ENCODE results near the gene ERN1. TPM values are rescaled to one million over a fixed set of nuclear protein-coding genes. Genes with fewer than 3 reads are reported as not detected.
A peak's percentile ranks its signal among the peaks of the same experiment; 100 is the strongest.

Gene ERN1
- total and polyA plus RNA-seq, 10 donors = 3.1 to 65.4 (median 44.1) TPM

- Histone ChIP-seq H3K27ac (peak overlapping the region; percentile 71 to 98 (median 96)), H3K36me3 (peaks cover 0 to 6% (median 0%) of the 10 kb centered on the region in 6 donors), H3K4me3 (peak overlapping the region in 5 of 8 donors; percentile 3 to 77 (median 16)), H3K4me1 (peaks cover 41 to 100% (median 80%) of the 10 kb centered on the region in 6 donors), H3K9me3 (no peaks in the 10 kb centered on the region), H3K27me3 (replicated peaks in 1 of 7) (no peaks in the 10 kb centered on the region)
- TF ChIP-seq POLR2A (IDR thresholded peaks at IDR 0.05) = no peak
- no peak for TF ChIP-seq POLR2AphosphoS5 (IDR thresholded peaks at IDR 0.05)
- no peak for TF ChIP-seq CTCF (IDR thresholded peaks at IDR 0.05 in 8 of 11, conservative IDR thresholded peaks at IDR 0.05 in 3 of 11)
- DNase-seq = no peak
- intact Hi-C loops (cut with DNase I; ENCODE audit: low total_unique reads) = no loop called here
- 15 to 38% (median 23%) methylated on average over 3 of the region's 3 CpGs for WGBS, 5 donors
These were observed 113.0 kb downstream of the ERN1 start for GRCh38 chr17:64016974-64017373.

DNA sequence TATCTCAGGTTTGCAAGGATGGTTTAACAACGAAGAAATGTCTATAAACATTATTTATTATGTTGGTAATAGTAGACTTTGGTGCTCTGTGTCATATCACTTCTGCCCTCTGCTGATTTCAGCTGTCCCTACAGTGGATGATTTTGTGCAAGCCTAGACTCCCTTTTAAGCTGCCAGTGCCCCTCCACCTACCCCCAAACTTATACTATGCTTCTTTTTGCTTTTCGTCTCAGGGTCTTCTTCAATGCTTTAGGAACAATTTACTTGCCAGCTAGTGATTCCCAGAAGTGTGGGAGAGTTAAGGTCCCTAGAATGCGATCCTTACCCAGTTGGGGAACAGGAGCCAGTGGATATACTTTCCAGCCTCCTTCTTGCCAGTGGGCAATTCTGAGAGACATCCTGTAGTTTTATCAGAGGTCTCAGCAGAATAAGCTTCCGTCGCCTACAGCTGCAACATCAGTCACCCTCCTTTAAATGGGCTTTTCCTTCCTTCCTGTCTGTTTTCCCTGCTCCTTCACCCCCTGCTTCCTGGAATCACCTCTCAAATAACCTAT is 113.6 kb downstream of the ERN1 start:
- H3K27me3 ChIP-seq (replicated peaks in 1 of 7) = no peaks in the 10 kb centered on the region
- H3K27ac ChIP-seq = peak overlapping the region; percentile 71 to 98 (median 96)
- intact Hi-C loops (cut with DNase I; ENCODE audit: low total_unique reads) = no loop called here
- TF ChIP-seq CTCF (IDR thresholded peaks at IDR 0.05 in 8 of 11, conservative IDR thresholded peaks at IDR 0.05 in 3 of 11) = peak in 4 of 11 experiments; percentile 22 to 28 (median 23)
- TF ChIP-seq POLR2A (IDR thresholded peaks at IDR 0.05) = no peak
- TF ChIP-seq POLR2AphosphoS5 (IDR thresholded peaks at IDR 0.05) = peak in 1 of 3 donors; percentile 83
- H3K9me3 ChIP-seq = no peaks in the 10 kb centered on the region
- 15 to 26% (median 17%) methylated on average over 5 of the region's 5 CpGs for WGBS, 5 donors
- DNase-seq = no peak
- peaks cover 0 to 13% (median 0%) of the 10 kb centered on the region in 6 donors for H3K36me3 ChIP-seq
- H3K4me1 ChIP-seq = peaks cover 35 to 100% (median 77%) of the 10 kb centered on the region in 6 donors
- H3K4me3 ChIP-seq = peak overlapping the region in 6 of 8 donors; percentile 3 to 77 (median 15)

GRCh38 chr17:64015447-64015846 is 114.5 kb downstream of the ERN1 start:
- WGBS, 5 donors = 78 to 88% (median 87%) methylated on average over 6 of the region's 6 CpGs
- TF ChIP-seq CTCF (IDR thresholded peaks at IDR 0.05 in 8 of 11, conservative IDR thresholded peaks at IDR 0.05 in 3 of 11) (no peak), POLR2AphosphoS5 (IDR thresholded peaks at IDR 0.05) (no peak), POLR2A (IDR thresholded peaks at IDR 0.05) (no peak)
- peak overlapping the region; percentile 71 to 98 (median 96) for H3K27ac ChIP-seq
- H3K4me1 ChIP-seq = peaks cover 30 to 100% (median 78%) of the 10 kb centered on the region in 6 donors
- intact Hi-C loops (cut with DNase I; ENCODE audit: low total_unique reads) = no loop called here
- no peak for DNase-seq
- peak overlapping the region in 2 of 8 donors; percentile 53 to 77 for H3K4me3 ChIP-seq
- H3K36me3 ChIP-seq = peaks cover 0 to 18% (median 0%) of the 10 kb centered on the region in 6 donors
- H3K9me3 ChIP-seq = no peaks in the 10 kb centered on the region
- no peaks in the 10 kb centered on the region for H3K27me3 ChIP-seq (replicated peaks in 1 of 7)

DNA sequence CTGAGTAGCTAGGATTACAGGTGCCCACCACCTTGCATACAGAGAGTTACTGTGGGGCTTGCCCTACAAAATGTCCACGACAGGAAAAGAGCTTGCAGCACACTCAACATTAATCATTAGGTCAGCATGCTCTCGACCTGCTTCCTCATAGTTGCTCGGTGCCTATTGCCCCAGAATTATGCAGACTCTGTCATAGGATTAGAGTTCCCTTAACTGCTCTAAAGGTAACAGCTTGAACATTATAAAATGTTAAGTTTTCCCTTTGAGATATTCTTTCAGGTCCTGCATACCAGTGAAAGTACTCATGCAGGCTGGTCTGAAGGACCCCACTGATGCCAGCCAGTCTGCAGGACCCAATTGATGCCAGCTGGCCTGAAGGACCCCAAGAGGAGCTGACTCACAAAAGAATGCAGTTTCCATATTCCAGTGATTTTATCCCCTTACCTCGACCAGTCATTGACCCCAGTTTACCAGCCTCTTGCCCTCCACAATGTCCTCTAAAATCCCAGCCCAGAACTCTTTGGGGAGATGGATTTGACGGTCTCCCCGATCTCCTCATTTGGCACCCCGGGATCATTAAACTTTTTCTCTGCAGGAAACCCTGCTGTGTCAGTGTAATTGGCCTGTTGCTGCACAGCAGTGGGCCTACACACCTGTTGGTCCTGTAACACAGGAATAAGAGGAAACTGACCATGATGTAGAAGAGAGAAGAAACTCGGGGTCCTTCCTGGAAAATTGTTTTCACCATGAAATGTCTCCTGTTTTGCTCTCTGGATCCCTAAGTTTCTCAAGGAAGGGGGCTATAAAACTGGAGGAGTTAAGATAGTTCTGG is 120.2 kb downstream of the ERN1 start:
- Histone ChIP-seq H3K9me3 (no peaks in the 10 kb centered on the region), H3K27ac (peak overlapping the region in 6 of 8 donors; percentile 60 to 89 (median 84)), H3K4me1 (peaks cover 34 to 100% (median 78%) of the 10 kb centered on the region in 6 donors), H3K27me3 (replicated peaks in 1 of 7) (no peaks in the 10 kb centered on the region), H3K36me3 (peaks cover 0 to 61% (median 9%) of the 10 kb centered on the region in 6 donors), H3K4me3 (no peak overlapping the region)
- no peak for DNase-seq
- TF ChIP-seq POLR2AphosphoS5 (IDR thresholded peaks at IDR 0.05) = peak in 1 of 3 donors; percentile 54
- TF ChIP-seq POLR2A (IDR thresholded peaks at IDR 0.05) = no peak
- intact Hi-C loops (cut with DNase I; ENCODE audit: low total_unique reads) = no loop called here
- 54 to 67% (median 57%) methylated on average over 8 of the region's 8 CpGs for WGBS, 5 donors
